PC-9 (cell line): Measurements from ENCODE around the gene CNOT3.

Experiments
- CTCF ChIP-seq: fragments of 200-600 bp; sonication (generic); conservative IDR thresholded peaks from 2 replicates; pipeline ENCODE4 v1.6.1; 2017; ENCODE audit warnings: mixed run types, antibody characterized with exemption, mild to moderate bottlenecking, moderate library complexity
- EZH2 ChIP-seq: fragments of 200-600 bp; sonication (generic); IDR thresholded peaks from 2 replicates; pipeline ENCODE4 v1.8.0; 2017; ENCODE audit warnings: antibody characterized with exemption, low read depth

- TF ChIP-seq CTCF, result no peak
- TF ChIP-seq EZH2, result no peak
These were observed 36.6 kb downstream of the CNOT3 start for GRCh38 chr19:54173951-54174834.
